GM21381 (cell line): ENCODE results near the gene GPR157.
"Not testable (repeated sequence)": the region's sequence is repeated elsewhere in the genome, so short reads cannot be mapped to it uniquely, and the experiment has no call there.

Experiments used
- ATAC-seq: cut with Tn5 transposase; IDR thresholded peaks from one replicate; pipeline ENCODE4 v1.9.1; 2021; ENCODE audit warnings: mild to moderate bottlenecking, moderate library complexity; ENCODE audit not compliant: unreplicated experiment

GPR157 gene

GRCh38 chr1:9146156-9146555 is 17.3 kb upstream of the GPR157 start:
- no peak for ATAC-seq

GRCh38 chr1:9145714-9146113 is 16.8 kb upstream of the GPR157 start:
- no peak for ATAC-seq

- no peak for ATAC-seq
Observed at GRCh38 chr1:9145021-9145668, 16.2 kb upstream of the GPR157 start.

GRCh38 chr1:9144494-9144893 is 15.6 kb upstream of the GPR157 start:
- ATAC-seq: not testable (repeated sequence)

GRCh38 chr1:9143250-9143649 is 14.3 kb upstream of the GPR157 start:
- no peak for ATAC-seq

- ATAC-seq: no peak
Observed at GRCh38 chr1:9139930-9140329, 11.0 kb upstream of the GPR157 start.

GRCh38 chr1:9136932-9137331 is 8.0 kb upstream of the GPR157 start:
- ATAC-seq: no peak

- ATAC-seq: no peak
Observed at GRCh38 chr1:9135073-9135836, 6.4 kb upstream of the GPR157 start.

GRCh38 chr1:9133870-9134585 is 5.1 kb upstream of the GPR157 start:
- ATAC-seq: no peak

- peak; percentile 78 for ATAC-seq
Observed at GRCh38 chr1:9129266-9130041, 552 bp upstream of the GPR157 start.

GRCh38 chr1:9128166-9128519 is 759 bp downstream of the GPR157 start:
- no peak for ATAC-seq

- ATAC-seq: no peak
Observed at GRCh38 chr1:9127395-9128165, 1.3 kb downstream of the GPR157 start.

- no peak for ATAC-seq
Observed at GRCh38 chr1:9126511-9126910, 2.4 kb downstream of the GPR157 start.

GRCh38 chr1:9125847-9126246 is 3.1 kb downstream of the GPR157 start:
- ATAC-seq: not testable (repeated sequence)

- ATAC-seq: no peak
Observed at GRCh38 chr1:9125325-9125724, 3.6 kb downstream of the GPR157 start.

GRCh38 chr1:9124389-9124788 is 4.5 kb downstream of the GPR157 start:
- not testable (repeated sequence) for ATAC-seq

- ATAC-seq: not testable (repeated sequence)
Observed at GRCh38 chr1:9123665-9124064, 5.2 kb downstream of the GPR157 start.

GRCh38 chr1:9121496-9122409 is 7.1 kb downstream of the GPR157 start:
- peak; percentile 52 for ATAC-seq

GRCh38 chr1:9120312-9120958 is 8.5 kb downstream of the GPR157 start:
- no peak for ATAC-seq
